Measurements from ENCODE around the gene PLA2R1. TPM values are rescaled to one million over a fixed set of nuclear protein-coding genes. Genes with fewer than 3 reads are reported as not detected.

PLA2R1 gene
- total RNA-seq, 3 donors from 2014 or later, result 12.5 to 49.9 (median 27.9) TPM

DNA sequence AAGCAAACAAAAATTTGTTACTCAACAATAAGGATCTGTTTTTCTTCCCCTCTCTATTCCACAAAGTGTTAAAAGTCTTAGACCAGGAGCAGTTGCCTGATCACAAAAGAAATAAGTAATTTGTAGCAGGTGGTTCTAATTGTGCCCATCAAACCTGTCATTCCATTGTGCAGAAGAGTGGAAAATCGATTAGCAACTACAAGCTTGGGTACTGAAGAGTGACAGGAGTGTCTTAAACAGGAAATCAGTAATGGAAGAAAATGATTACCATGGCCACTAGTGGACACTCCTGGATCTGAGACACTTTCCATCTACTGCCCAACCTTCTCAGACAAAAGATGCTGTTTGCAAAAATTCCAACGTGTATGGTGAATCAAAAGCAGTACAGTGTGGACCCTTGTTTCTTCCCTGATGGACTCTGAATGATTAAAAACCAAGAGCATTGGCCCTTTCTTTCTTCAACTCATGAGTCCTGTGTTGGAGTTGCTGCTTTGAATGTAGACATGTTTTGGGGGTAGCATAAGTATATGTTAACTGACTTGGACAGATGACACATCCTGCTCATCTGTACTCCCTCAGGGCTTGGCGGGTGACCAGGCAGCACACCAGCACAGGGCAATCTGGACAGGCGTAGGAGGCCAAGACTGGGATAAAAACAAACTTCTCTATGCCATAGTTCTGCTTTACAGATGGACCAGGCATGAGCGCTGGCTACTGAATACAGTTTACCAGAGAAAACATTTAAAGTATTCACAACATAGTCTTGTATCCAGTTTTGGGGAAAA is 51.9 kb downstream of the PLA2R1 start:
- no peaks in the 10 kb centered on the region for H3K9me3 ChIP-seq
- no peak overlapping the region for H3K27ac ChIP-seq
- H3K36me3 ChIP-seq, result no peaks in the 10 kb centered on the region
- no peaks in the 10 kb centered on the region for H3K27me3 ChIP-seq
- no peak for DNase-seq (ENCODE audit: low spot score in 2 of 2)
- no peaks in the 10 kb centered on the region for H3K4me1 ChIP-seq
- intact Hi-C loops (cut with DNase I; ENCODE audit: low total_unique reads), result no loop called here
- TF ChIP-seq, protein P1, sequence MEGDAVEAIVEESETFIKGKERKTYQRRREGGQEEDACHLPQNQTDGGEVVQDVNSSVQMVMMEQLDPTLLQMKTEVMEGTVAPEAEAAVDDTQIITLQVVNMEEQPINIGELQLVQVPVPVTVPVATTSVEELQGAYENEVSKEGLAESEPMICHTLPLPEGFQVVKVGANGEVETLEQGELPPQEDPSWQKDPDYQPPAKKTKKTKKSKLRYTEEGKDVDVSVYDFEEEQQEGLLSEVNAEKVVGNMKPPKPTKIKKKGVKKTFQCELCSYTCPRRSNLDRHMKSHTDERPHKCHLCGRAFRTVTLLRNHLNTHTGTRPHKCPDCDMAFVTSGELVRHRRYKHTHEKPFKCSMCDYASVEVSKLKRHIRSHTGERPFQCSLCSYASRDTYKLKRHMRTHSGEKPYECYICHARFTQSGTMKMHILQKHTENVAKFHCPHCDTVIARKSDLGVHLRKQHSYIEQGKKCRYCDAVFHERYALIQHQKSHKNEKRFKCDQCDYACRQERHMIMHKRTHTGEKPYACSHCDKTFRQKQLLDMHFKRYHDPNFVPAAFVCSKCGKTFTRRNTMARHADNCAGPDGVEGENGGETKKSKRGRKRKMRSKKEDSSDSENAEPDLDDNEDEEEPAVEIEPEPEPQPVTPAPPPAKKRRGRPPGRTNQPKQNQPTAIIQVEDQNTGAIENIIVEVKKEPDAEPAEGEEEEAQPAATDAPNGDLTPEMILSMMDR (IDR thresholded peaks at IDR 0.05), result no peak
- TF ChIP-seq POLR2AphosphoS5 (IDR thresholded peaks at IDR 0.05) (no peak), POLR2A (IDR thresholded peaks at IDR 0.05) (no peak)
- H3K4me3 ChIP-seq, result no peak overlapping the region

DNA sequence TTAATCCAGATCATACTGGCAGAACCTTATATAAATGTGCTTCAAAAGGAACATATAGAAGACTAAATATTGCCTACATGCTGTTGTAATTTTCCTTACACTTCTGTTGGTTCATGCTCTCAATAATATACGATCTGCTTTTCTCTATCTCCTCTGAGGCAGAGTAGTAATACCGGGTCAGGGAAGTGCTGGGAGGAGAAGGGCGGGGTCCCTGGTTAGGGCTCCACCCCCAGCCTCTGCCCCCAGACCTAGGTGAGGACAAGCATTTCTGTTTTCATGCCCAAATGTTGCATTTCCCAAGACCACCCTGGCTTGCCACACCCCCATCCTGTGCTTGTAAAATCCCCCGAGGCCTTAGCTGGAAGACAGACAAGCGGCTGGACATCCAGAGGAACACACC is 55.3 kb downstream of the PLA2R1 start:
- Histone ChIP-seq H3K27me3 (no peaks in the 10 kb centered on the region), H3K4me1 (no peaks in the 10 kb centered on the region), H3K27ac (no peak overlapping the region), H3K36me3 (no peaks in the 10 kb centered on the region), H3K4me3 (no peak overlapping the region), H3K9me3 (no peaks in the 10 kb centered on the region)
- TF ChIP-seq, protein P1 (IDR thresholded peaks at IDR 0.05), result no peak
- TF ChIP-seq POLR2AphosphoS5 (IDR thresholded peaks at IDR 0.05) (no peak), POLR2A (IDR thresholded peaks at IDR 0.05) (no peak)
- DNase-seq (ENCODE audit: low spot score in 2 of 2), result no peak
- intact Hi-C loops (cut with DNase I; ENCODE audit: low total_unique reads), result no loop called here

DNA sequence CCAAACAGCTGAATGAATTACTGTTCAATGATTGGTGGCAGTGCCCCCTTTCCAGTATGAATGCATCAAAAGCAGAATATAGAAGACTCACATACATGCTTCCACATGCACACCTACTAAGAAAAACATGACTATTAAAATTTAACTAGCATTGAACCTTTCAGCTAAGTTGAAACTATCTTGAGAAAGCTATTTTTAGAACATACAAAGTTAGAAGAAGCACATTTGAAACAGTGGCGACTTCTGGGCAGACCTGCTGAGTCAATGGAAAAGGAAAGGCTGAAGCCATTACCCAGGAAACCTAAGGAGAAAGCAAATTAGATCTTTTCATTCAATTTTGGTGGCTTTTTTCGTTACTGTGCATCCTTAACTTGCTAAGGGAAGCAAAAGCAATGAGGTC is 55.9 kb downstream of the PLA2R1 start:
- no peak overlapping the region for H3K4me3 ChIP-seq
- intact Hi-C loops (cut with DNase I; ENCODE audit: low total_unique reads), result no loop called here
- no peaks in the 10 kb centered on the region for H3K36me3 ChIP-seq
- no peaks in the 10 kb centered on the region for H3K9me3 ChIP-seq
- TF ChIP-seq, protein P1 (IDR thresholded peaks at IDR 0.05), result no peak
- no peak for TF ChIP-seq POLR2A (IDR thresholded peaks at IDR 0.05)
- no peak for TF ChIP-seq POLR2AphosphoS5 (IDR thresholded peaks at IDR 0.05)
- no peak for DNase-seq (ENCODE audit: low spot score in 2 of 2)
- H3K27me3 ChIP-seq, result no peaks in the 10 kb centered on the region
- H3K27ac ChIP-seq, result no peak overlapping the region
- no peaks in the 10 kb centered on the region for H3K4me1 ChIP-seq

DNA sequence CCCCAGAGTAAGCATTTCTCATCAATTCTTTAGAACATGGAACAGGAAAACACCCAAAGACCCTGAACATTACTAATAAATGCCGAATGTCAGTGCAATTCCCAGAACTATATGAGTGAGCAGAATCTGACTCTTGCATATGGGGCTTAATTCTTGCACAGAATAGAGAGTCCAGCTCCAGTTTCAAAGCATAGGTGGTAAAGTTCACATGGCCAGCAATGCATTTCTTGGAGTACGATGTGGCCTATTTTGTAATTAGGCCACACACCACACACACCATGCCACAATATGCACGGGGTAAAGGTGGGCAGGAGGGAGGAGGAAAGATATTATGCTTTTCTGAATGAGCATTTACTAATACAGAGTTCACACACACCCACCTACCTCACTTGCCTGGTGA is 56.5 kb downstream of the PLA2R1 start:
- intact Hi-C loops (cut with DNase I; ENCODE audit: low total_unique reads), result no loop called here
- H3K27me3 ChIP-seq, result no peaks in the 10 kb centered on the region
- no peaks in the 10 kb centered on the region for H3K36me3 ChIP-seq
- H3K4me3 ChIP-seq, result no peak overlapping the region
- H3K27ac ChIP-seq, result no peak overlapping the region
- DNase-seq (ENCODE audit: low spot score in 2 of 2), result no peak
- H3K4me1 ChIP-seq, result no peaks in the 10 kb centered on the region
- TF ChIP-seq, protein P1 (IDR thresholded peaks at IDR 0.05), result no peak
- no peak for TF ChIP-seq POLR2AphosphoS5 (IDR thresholded peaks at IDR 0.05)
- TF ChIP-seq POLR2A (IDR thresholded peaks at IDR 0.05), result no peak
- H3K9me3 ChIP-seq, result no peaks in the 10 kb centered on the region

DNA sequence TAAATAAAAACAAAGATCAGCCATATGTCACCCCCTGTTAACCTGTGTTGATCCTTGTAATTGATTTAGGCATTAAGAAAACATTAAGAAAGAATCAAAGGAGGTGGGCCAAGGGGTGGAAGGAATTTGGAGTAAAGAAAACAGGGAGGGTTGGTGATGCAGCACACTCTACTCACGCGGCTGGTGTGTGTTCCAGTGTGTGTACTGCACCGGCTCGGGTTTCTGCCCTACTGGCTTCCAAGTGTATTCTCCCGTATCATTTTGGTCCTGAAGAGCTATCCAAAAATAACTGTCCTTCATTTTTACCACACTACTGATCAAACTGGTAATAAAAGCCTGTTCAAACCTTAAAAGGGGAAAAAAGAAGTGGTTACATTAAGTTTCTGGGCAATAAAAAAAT is 56.9 kb downstream of the PLA2R1 start:
- TF ChIP-seq POLR2AphosphoS5 (IDR thresholded peaks at IDR 0.05) (no peak), POLR2A (IDR thresholded peaks at IDR 0.05) (no peak)
- TF ChIP-seq, protein P1 (IDR thresholded peaks at IDR 0.05), result no peak
- Histone ChIP-seq H3K27me3 (no peaks in the 10 kb centered on the region), H3K27ac (no peak overlapping the region), H3K4me3 (no peak overlapping the region), H3K4me1 (no peaks in the 10 kb centered on the region), H3K36me3 (no peaks in the 10 kb centered on the region), H3K9me3 (no peaks in the 10 kb centered on the region)
- intact Hi-C loops (cut with DNase I; ENCODE audit: low total_unique reads), result no loop called here
- DNase-seq (ENCODE audit: low spot score in 2 of 2), result no peak
